ENCODE data around the gene CDKAL1. TPM values are rescaled to one million over a fixed set of nuclear protein-coding genes. Genes with fewer than 3 reads are reported as not detected.

Gene CDKAL1
- total RNA-seq, 2 donors from 2014 or later: 12.1 to 19.0 TPM

GRCh38 chr6:21128601-21129000 lies 594.3 kb downstream of the CDKAL1 start:
- Histone ChIP-seq H3K27me3 (replicated peaks; ENCODE audit: insufficient read depth) (no peaks in the 10 kb centered on the region), H3K36me3 (no peaks in the 10 kb centered on the region), H3K9me3 (no peaks in the 10 kb centered on the region), H3K27ac (no peak overlapping the region), H3K4me3 (no peak overlapping the region), H3K4me1 (replicated peaks) (no peaks in the 10 kb centered on the region)
- DNase-seq (ENCODE audit: low spot score): no peak
- intact Hi-C loops (cut with DNase I): no loop called here
- TF ChIP-seq CTCF (IDR thresholded peaks at IDR 0.05) (no peak), POLR2AphosphoS5 (IDR thresholded peaks at IDR 0.05) (no peak), POLR2A (IDR thresholded peaks at IDR 0.05) (no peak)

GRCh38 chr6:21131406-21131805 lies 597.1 kb downstream of the CDKAL1 start:
- DNase-seq (ENCODE audit: low spot score): no peak
- WGBS: 92% methylated on average over 3 of the region's 3 CpGs
- no peaks in the 10 kb centered on the region for H3K4me1 ChIP-seq (replicated peaks)
- no peak overlapping the region for H3K27ac ChIP-seq
- H3K4me3 ChIP-seq: no peak overlapping the region
- no peaks in the 10 kb centered on the region for H3K9me3 ChIP-seq
- TF ChIP-seq POLR2AphosphoS5 (IDR thresholded peaks at IDR 0.05): no peak
- TF ChIP-seq CTCF (IDR thresholded peaks at IDR 0.05): no peak
- TF ChIP-seq POLR2A (IDR thresholded peaks at IDR 0.05): no peak
- no peaks in the 10 kb centered on the region for H3K27me3 ChIP-seq (replicated peaks; ENCODE audit: insufficient read depth)
- intact Hi-C loops (cut with DNase I): no loop called here
- H3K36me3 ChIP-seq: no peaks in the 10 kb centered on the region

- no peak for TF ChIP-seq POLR2AphosphoS5 (IDR thresholded peaks at IDR 0.05)
- intact Hi-C loops (cut with DNase I): no loop called here
- 43% methylated on average over 1 of the region's 1 CpG for WGBS
Measured at GRCh38 chr6:21132446-21132845, 598.2 kb downstream of the CDKAL1 start.

GRCh38 chr6:21132856-21133838 lies 598.9 kb downstream of the CDKAL1 start:
- no peak overlapping the region for H3K4me3 ChIP-seq
- no peaks in the 10 kb centered on the region for H3K9me3 ChIP-seq
- no peak for DNase-seq (ENCODE audit: low spot score)

More at GRCh38 chr6:21132446-21132845, 598.2 kb downstream of the CDKAL1 start:
- H3K27ac ChIP-seq: no peak overlapping the region
- no peaks in the 10 kb centered on the region for H3K36me3 ChIP-seq
- H3K4me1 ChIP-seq (replicated peaks): no peaks in the 10 kb centered on the region
- no peaks in the 10 kb centered on the region for H3K9me3 ChIP-seq
- no peaks in the 10 kb centered on the region for H3K27me3 ChIP-seq (replicated peaks; ENCODE audit: insufficient read depth)
- H3K4me3 ChIP-seq: no peak overlapping the region
- no peak for DNase-seq (ENCODE audit: low spot score)

GRCh38 chr6:21133901-21134300 lies 599.6 kb downstream of the CDKAL1 start:
- no peaks in the 10 kb centered on the region for H3K27me3 ChIP-seq (replicated peaks; ENCODE audit: insufficient read depth)
- no peak overlapping the region for H3K4me3 ChIP-seq
- DNase-seq (ENCODE audit: low spot score): no peak
- intact Hi-C loops (cut with DNase I): no loop called here
- TF ChIP-seq POLR2A (IDR thresholded peaks at IDR 0.05): no peak
- no peaks in the 10 kb centered on the region for H3K9me3 ChIP-seq
- H3K27ac ChIP-seq: no peak overlapping the region
- no peaks in the 10 kb centered on the region for H3K4me1 ChIP-seq (replicated peaks)
- H3K36me3 ChIP-seq: no peaks in the 10 kb centered on the region
- 80% methylated on average over 6 of the region's 6 CpGs for WGBS

More at GRCh38 chr6:21132856-21133838, 598.9 kb downstream of the CDKAL1 start:
- no peaks in the 10 kb centered on the region for H3K4me1 ChIP-seq (replicated peaks)
- no peaks in the 10 kb centered on the region for H3K36me3 ChIP-seq
- TF ChIP-seq POLR2A (IDR thresholded peaks at IDR 0.05): no peak
- H3K27ac ChIP-seq: no peak overlapping the region
- intact Hi-C loops (cut with DNase I): no loop called here
- H3K27me3 ChIP-seq (replicated peaks; ENCODE audit: insufficient read depth): no peaks in the 10 kb centered on the region
- 51% methylated on average over 6 of the region's 6 CpGs for WGBS

- H3K27me3 ChIP-seq (replicated peaks; ENCODE audit: insufficient read depth): no peaks in the 10 kb centered on the region
- no peak for TF ChIP-seq POLR2AphosphoS5 (IDR thresholded peaks at IDR 0.05)
- TF ChIP-seq CTCF (IDR thresholded peaks at IDR 0.05): no peak
- no peak for TF ChIP-seq POLR2A (IDR thresholded peaks at IDR 0.05)
- H3K27ac ChIP-seq: no peak overlapping the region
- H3K9me3 ChIP-seq: no peaks in the 10 kb centered on the region
- 95% methylated on average over 4 of the region's 4 CpGs for WGBS
- intact Hi-C loops (cut with DNase I): no loop called here
- DNase-seq (ENCODE audit: low spot score): no peak
- H3K36me3 ChIP-seq: no peaks in the 10 kb centered on the region
- H3K4me3 ChIP-seq: no peak overlapping the region
- no peaks in the 10 kb centered on the region for H3K4me1 ChIP-seq (replicated peaks)
Measured at GRCh38 chr6:21134356-21134755, 600.1 kb downstream of the CDKAL1 start.

Measured in prostate gland (tissue), 2 donors.